Liver (tissue), 9 donors: Measurements from ENCODE around the gene DENR. TPM values are rescaled to one million over a fixed set of nuclear protein-coding genes. Genes with fewer than 3 reads are reported as not detected.

Experiments used
- DNase-seq: peaks from one replicate; pipeline ENCODE4 v3.0.0-alpha.2; 2017; ENCODE audit warnings: low spot score
- H3K27ac ChIP-seq, 2 donors: one replicate each; pipeline ENCODE4 v1.7.0; 2013; ENCODE audit warnings: inconsistent platforms in 2 of 2, low read length in 2 of 2, control low read depth in 1 of 2, low read depth in 1 of 2, mild to moderate bottlenecking in 1 of 2
- H3K27me3 ChIP-seq, 4 donors: one replicate each; pipeline versions ENCODE4 v1.6.1 to v1.7.0; 2013; ENCODE audit warnings: low read length in 3 of 4, inconsistent platforms in 1 of 4, mild to moderate bottlenecking in 1 of 4, moderate library complexity in 1 of 4; ENCODE audit not compliant: control insufficient read depth in 4 of 4, insufficient read depth in 4 of 4
- H3K36me3 ChIP-seq, 4 donors: one replicate each; pipeline versions ENCODE4 v1.6.1 to v1.7.0; 2013; ENCODE audit warnings: low read length in 3 of 4, mild to moderate bottlenecking in 3 of 4, low read depth in 1 of 4, moderate library complexity in 1 of 4; ENCODE audit not compliant: control insufficient read depth in 4 of 4, insufficient read depth in 3 of 4
- H3K4me1 ChIP-seq, 4 donors: one replicate each; pipeline versions ENCODE4 v1.6.1 to v1.7.0; 2013; ENCODE audit warnings: low read length in 3 of 4, mild to moderate bottlenecking in 3 of 4, moderate library complexity in 1 of 4; ENCODE audit not compliant: control insufficient read depth in 4 of 4, insufficient read depth in 4 of 4
- H3K4me3 ChIP-seq, 3 donors: one replicate each; pipeline versions ENCODE4 v1.6.1 to v1.7.0; 2013; ENCODE audit warnings: low read length in 3 of 3, control low read depth in 1 of 3, low read depth in 1 of 3, mild to moderate bottlenecking in 1 of 3
- H3K9ac ChIP-seq, 2 donors: one replicate each; pipeline ENCODE4 v1.7.0; 2013; ENCODE audit warnings: low read length in 2 of 2, mild to moderate bottlenecking in 2 of 2, moderate library complexity in 2 of 2, control low read depth in 1 of 2, low read depth in 1 of 2
- H3K9me3 ChIP-seq, 4 donors: one replicate each; pipeline versions ENCODE4 v1.6.1 to v1.7.0; 2013; ENCODE audit warnings: low read length in 3 of 4; ENCODE audit not compliant: control insufficient read depth in 4 of 4
- EGR1 ChIP-seq, 2 donors: IDR thresholded peaks; 2 replicates each; pipeline ENCODE4 v1.6.1; 2016 to 2018; ENCODE audit warnings: antibody characterized with exemption in 2 of 2, low read depth in 2 of 2
- FOXA1 ChIP-seq: IDR thresholded peaks from 2 replicates; pipeline ENCODE4 v1.6.1; 2016; ENCODE audit warnings: antibody characterized with exemption
- FOXA2 ChIP-seq: IDR thresholded peaks from 2 replicates; pipeline ENCODE4 v1.6.1; 2016; ENCODE audit warnings: antibody characterized with exemption
- GABPA ChIP-seq, 2 donors: IDR thresholded peaks in 1 of 2; conservative IDR thresholded peaks in 1 of 2; 2 replicates each; pipeline ENCODE4 v1.6.1; 2016; ENCODE audit warnings: antibody characterized with exemption in 2 of 2, mild to moderate bottlenecking in 1 of 2, moderate library complexity in 1 of 2
- HNF4A ChIP-seq, 2 donors: conservative IDR thresholded peaks; 2 replicates each; pipeline ENCODE4 v1.6.1; 2016; ENCODE audit warnings: antibody characterized with exemption in 2 of 2, mild to moderate bottlenecking in 2 of 2
- HNF4G ChIP-seq: IDR thresholded peaks from 2 replicates; pipeline ENCODE4 v1.6.1; 2016; ENCODE audit warnings: antibody characterized with exemption
- JUND ChIP-seq, 2 donors: IDR thresholded peaks; 2 replicates each; pipeline ENCODE4 v1.6.1; 2016; ENCODE audit warnings: antibody characterized with exemption in 2 of 2
- NR2F2 ChIP-seq: IDR thresholded peaks from 2 replicates; pipeline ENCODE4 v1.6.1; 2016; ENCODE audit warnings: antibody characterized with exemption
- RAD21 ChIP-seq, 2 donors: IDR thresholded peaks; 2 replicates each; pipeline ENCODE4 v1.6.1; 2016; ENCODE audit warnings: antibody characterized with exemption in 2 of 2, mild to moderate bottlenecking in 2 of 2
- RXRA ChIP-seq, 2 donors: IDR thresholded peaks; 2 replicates each; pipeline ENCODE4 v1.6.1; 2017 to 2018; ENCODE audit warnings: antibody characterized with exemption in 2 of 2, mild to moderate bottlenecking in 1 of 2
- SP1 ChIP-seq: IDR thresholded peaks from 2 replicates; pipeline ENCODE4 v1.6.1; 2018; ENCODE audit warnings: antibody characterized with exemption, mild to moderate bottlenecking
- TAF1 ChIP-seq: conservative IDR thresholded peaks from 2 replicates; pipeline ENCODE4 v1.6.1; 2016; ENCODE audit warnings: antibody characterized with exemption, mild to moderate bottlenecking
- YY1 ChIP-seq: IDR thresholded peaks from 2 replicates; pipeline ENCODE4 v1.6.1; 2016; ENCODE audit warnings: antibody characterized with exemption, mild to moderate bottlenecking
- ZBTB33 ChIP-seq: IDR thresholded peaks from 2 replicates; pipeline ENCODE4 v1.6.1; 2016; ENCODE audit warnings: antibody characterized with exemption
- WGBS: extraction: QIAGEN DNeasy Blood & Tissue Kit; methylation state at CpG from one replicate; pipeline ENCODE4 v1.1.7; 2013; 5-methylcytosine and 5-hydroxymethylcytosine counted together
- polyA plus RNA-seq, 2 donors: library from polyadenylated mRNA; stranded (reverse) in 1 of 2; unstranded in 1 of 2; fragments of 200-250 nt in 1 of 2; fragments of >200 nt in 1 of 2; fragmentation: Nextera tagmentation in 1 of 2; extraction: Ambion mirVana in 1 of 2; gene quantifications; one replicate each; pipeline versions ENCODE4 v1.2.1 to v1.2.3, GENCODE V29; 2013 to 2015
- total RNA-seq, 2 donors: library from RNA; depleted of rRNA; stranded (reverse); fragments of >200 nt; gene quantifications; one replicate each; pipeline ENCODE4 v1.2.3, GENCODE V29; 2014
- TF ChIP-seq, protein P1 (sequence below): IDR thresholded peaks from 2 replicates; pipeline ENCODE4 v1.6.1; 2016; ENCODE audit warnings: antibody characterized with exemption, mild to moderate bottlenecking
- TF ChIP-seq, protein P2 (sequence below): IDR thresholded peaks from 2 replicates; pipeline ENCODE4 v1.6.1; 2016; ENCODE audit warnings: antibody characterized with exemption
- TF ChIP-seq, protein P3 (sequence below): IDR thresholded peaks from 2 replicates; pipeline ENCODE4 v1.6.1; 2016; ENCODE audit warnings: antibody characterized with exemption
- TF ChIP-seq, protein P4 (sequence below): fragments of 150-350 bp; IDR thresholded peaks from 2 replicates; pipeline ENCODE4 v1.5.1; 2017; ENCODE audit warnings: improper control_type of control experiment, low read depth, low read length; ENCODE audit not compliant: missing input control
- donor health status: healthy.
- donor health status: healthy.
- donor health status: healthy.
- donor health status: healthy.
- donor health status: healthy.

DENR gene
- total and polyA plus RNA-seq, 4 donors = 10.9 to 17.7 (median 15.8) TPM

DNA sequence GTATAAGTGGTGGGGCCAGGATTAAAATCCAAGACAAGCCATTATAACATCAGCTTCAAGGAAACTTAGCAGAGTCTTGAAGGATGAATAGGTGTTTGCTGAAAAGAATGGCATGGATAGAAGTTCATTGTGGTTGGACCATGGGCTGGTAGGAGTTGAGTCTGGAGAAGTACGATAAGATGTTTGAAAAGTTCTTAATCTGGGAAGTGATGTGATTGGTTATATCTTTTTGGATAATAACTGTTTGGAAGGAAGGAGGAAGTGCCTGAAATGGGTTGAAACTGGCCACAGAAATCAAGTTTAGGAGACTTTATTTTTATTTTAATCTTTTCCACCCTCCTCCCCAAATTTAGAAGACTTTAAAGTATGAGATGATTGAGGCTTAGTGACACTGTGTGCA lies 4.9 kb downstream of the DENR start:
- 96% methylated on average over 1 of the region's 1 CpG for WGBS
- no peak overlapping the region for H3K27ac ChIP-seq
- peaks cover 7 to 35% (median 22%) of the 10 kb centered on the region in 4 donors for H3K36me3 ChIP-seq
- H3K4me1 ChIP-seq = peaks cover 0 to 10% (median 9%) of the 10 kb centered on the region in 4 donors
- H3K27me3 ChIP-seq = no peaks in the 10 kb centered on the region
- no peak for DNase-seq
- no peaks in the 10 kb centered on the region for H3K9me3 ChIP-seq
- H3K9ac ChIP-seq = no peak overlapping the region
- no peak overlapping the region for H3K4me3 ChIP-seq
- TF ChIP-seq GABPA (IDR thresholded peaks at IDR 0.05 in 1 of 2, conservative IDR thresholded peaks at IDR 0.05 in 1 of 2) (no peak), EGR1 (IDR thresholded peaks at IDR 0.05; ENCODE audit: low read depth in 2 of 2) (no peak)

GRCh38 chr12:122785503-122785902 lies 32.9 kb downstream of the DENR start:
- DNase-seq = no peak
- Histone ChIP-seq H3K36me3 (no peaks in the 10 kb centered on the region), H3K9ac (no peak overlapping the region), H3K4me3 (no peak overlapping the region), H3K27ac (no peak overlapping the region), H3K27me3 (no peaks in the 10 kb centered on the region), H3K4me1 (no peaks in the 10 kb centered on the region), H3K9me3 (no peaks in the 10 kb centered on the region)
- WGBS = 86% methylated on average over 7 of the region's 7 CpGs
- TF ChIP-seq, protein P1, sequence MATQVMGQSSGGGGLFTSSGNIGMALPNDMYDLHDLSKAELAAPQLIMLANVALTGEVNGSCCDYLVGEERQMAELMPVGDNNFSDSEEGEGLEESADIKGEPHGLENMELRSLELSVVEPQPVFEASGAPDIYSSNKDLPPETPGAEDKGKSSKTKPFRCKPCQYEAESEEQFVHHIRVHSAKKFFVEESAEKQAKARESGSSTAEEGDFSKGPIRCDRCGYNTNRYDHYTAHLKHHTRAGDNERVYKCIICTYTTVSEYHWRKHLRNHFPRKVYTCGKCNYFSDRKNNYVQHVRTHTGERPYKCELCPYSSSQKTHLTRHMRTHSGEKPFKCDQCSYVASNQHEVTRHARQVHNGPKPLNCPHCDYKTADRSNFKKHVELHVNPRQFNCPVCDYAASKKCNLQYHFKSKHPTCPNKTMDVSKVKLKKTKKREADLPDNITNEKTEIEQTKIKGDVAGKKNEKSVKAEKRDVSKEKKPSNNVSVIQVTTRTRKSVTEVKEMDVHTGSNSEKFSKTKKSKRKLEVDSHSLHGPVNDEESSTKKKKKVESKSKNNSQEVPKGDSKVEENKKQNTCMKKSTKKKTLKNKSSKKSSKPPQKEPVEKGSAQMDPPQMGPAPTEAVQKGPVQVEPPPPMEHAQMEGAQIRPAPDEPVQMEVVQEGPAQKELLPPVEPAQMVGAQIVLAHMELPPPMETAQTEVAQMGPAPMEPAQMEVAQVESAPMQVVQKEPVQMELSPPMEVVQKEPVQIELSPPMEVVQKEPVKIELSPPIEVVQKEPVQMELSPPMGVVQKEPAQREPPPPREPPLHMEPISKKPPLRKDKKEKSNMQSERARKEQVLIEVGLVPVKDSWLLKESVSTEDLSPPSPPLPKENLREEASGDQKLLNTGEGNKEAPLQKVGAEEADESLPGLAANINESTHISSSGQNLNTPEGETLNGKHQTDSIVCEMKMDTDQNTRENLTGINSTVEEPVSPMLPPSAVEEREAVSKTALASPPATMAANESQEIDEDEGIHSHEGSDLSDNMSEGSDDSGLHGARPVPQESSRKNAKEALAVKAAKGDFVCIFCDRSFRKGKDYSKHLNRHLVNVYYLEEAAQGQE = no peak
- no peak for TF ChIP-seq SP1

DNA sequence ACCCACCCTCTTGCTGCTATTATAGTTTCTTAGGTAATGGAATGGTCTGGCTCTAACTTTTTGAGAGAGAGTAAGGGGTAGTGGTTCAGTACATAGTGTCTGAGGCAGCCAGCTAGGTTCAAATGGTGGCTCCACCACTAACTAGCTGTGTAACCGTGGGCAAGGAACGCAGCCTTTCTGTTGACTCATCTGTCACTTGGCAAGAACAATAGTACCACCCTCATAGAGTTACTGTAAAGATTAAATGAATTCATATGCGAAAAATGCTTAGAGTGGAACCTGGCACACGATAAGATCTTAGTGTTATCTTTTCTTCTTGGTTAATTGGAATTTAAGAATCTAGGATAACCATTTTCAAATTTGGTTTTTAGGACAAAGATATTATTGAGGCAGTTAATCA lies 35.8 kb downstream of the DENR start:
- Histone ChIP-seq H3K36me3 (no peaks in the 10 kb centered on the region), H3K4me3 (no peak overlapping the region), H3K9ac (no peak overlapping the region), H3K27me3 (no peaks in the 10 kb centered on the region), H3K4me1 (no peaks in the 10 kb centered on the region), H3K9me3 (no peaks in the 10 kb centered on the region), H3K27ac (no peak overlapping the region)
- WGBS = 89% methylated on average over 4 of the region's 4 CpGs
- no peak for TF ChIP-seq HNF4G
- TF ChIP-seq GABPA (IDR thresholded peaks at IDR 0.05 in 1 of 2, conservative IDR thresholded peaks at IDR 0.05 in 1 of 2) = no peak
- no peak for TF ChIP-seq NR2F2
- no peak for TF ChIP-seq HNF4A (conservative IDR thresholded peaks at IDR 0.05)
- TF ChIP-seq, protein P1 = no peak
- no peak for TF ChIP-seq FOXA2
- TF ChIP-seq, protein P2, sequence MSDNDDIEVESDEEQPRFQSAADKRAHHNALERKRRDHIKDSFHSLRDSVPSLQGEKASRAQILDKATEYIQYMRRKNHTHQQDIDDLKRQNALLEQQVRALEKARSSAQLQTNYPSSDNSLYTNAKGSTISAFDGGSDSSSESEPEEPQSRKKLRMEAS = no peak
- no peak for TF ChIP-seq EGR1 (IDR thresholded peaks at IDR 0.05; ENCODE audit: low read depth in 2 of 2)
- TF ChIP-seq TAF1 = no peak
- no peak for TF ChIP-seq RXRA (IDR thresholded peaks at IDR 0.05)
- TF ChIP-seq, protein P3, sequence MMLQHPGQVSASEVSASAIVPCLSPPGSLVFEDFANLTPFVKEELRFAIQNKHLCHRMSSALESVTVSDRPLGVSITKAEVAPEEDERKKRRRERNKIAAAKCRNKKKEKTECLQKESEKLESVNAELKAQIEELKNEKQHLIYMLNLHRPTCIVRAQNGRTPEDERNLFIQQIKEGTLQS = no peak
- no peak for TF ChIP-seq SP1
- no peak for TF ChIP-seq RAD21 (IDR thresholded peaks at IDR 0.05)
- no peak for TF ChIP-seq ZBTB33
- TF ChIP-seq JUND (IDR thresholded peaks at IDR 0.05) = no peak
- TF ChIP-seq, protein P4, sequence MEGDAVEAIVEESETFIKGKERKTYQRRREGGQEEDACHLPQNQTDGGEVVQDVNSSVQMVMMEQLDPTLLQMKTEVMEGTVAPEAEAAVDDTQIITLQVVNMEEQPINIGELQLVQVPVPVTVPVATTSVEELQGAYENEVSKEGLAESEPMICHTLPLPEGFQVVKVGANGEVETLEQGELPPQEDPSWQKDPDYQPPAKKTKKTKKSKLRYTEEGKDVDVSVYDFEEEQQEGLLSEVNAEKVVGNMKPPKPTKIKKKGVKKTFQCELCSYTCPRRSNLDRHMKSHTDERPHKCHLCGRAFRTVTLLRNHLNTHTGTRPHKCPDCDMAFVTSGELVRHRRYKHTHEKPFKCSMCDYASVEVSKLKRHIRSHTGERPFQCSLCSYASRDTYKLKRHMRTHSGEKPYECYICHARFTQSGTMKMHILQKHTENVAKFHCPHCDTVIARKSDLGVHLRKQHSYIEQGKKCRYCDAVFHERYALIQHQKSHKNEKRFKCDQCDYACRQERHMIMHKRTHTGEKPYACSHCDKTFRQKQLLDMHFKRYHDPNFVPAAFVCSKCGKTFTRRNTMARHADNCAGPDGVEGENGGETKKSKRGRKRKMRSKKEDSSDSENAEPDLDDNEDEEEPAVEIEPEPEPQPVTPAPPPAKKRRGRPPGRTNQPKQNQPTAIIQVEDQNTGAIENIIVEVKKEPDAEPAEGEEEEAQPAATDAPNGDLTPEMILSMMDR = no peak
- TF ChIP-seq FOXA1 = no peak
- no peak for TF ChIP-seq YY1
- no peak for DNase-seq
